PFSK-1 (cell line): ENCODE data around the gene NSL1.

Experiments
- FOXP2 ChIP-seq: optimal IDR thresholded peaks from 2 replicates; pipeline ENCODE3; 2011; ENCODE audit warnings: borderline replicate concordance, control low read depth, inconsistent platforms; ENCODE audit not compliant: insufficient read depth; ENCODE audit errors: extremely low read length, extremely low read depth
- POLR2AphosphoS5 ChIP-seq: IDR thresholded peaks from 2 replicates; pipeline ENCODE4 v1.6.1; 2012; ENCODE audit warnings: low read depth, mild to moderate bottlenecking, control low read depth, low read length, moderate library complexity
- REST ChIP-seq, 2 experiments: IDR thresholded peaks; 2 replicates each; pipeline versions ENCODE4 v1.6.1 to v1.8.0; 2011 to 2012; ENCODE audit warnings: low read depth in 2 of 2, low read length in 2 of 2, control low read depth in 1 of 2, inconsistent platforms in 1 of 2, mild to moderate bottlenecking in 1 of 2, moderate library complexity in 1 of 2; ENCODE audit not compliant: insufficient read depth in 1 of 2
- SIN3A ChIP-seq: IDR thresholded peaks from 2 replicates; pipeline ENCODE4 v1.6.1; 2012; ENCODE audit warnings: mild to moderate bottlenecking, low read length, moderate library complexity, borderline replicate concordance; ENCODE audit not compliant: insufficient read depth
- TAF1 ChIP-seq: IDR thresholded peaks from 2 replicates; pipeline ENCODE4 v1.6.1; 2012; ENCODE audit warnings: low read length, control low read depth, borderline replicate concordance; ENCODE audit not compliant: insufficient read depth

Gene NSL1

GRCh38 chr1:212775241-212775640 is 16.3 kb downstream of the NSL1 start:
- TF ChIP-seq REST (IDR thresholded peaks at IDR 0.05; ENCODE audit: insufficient read depth in 1 of 2, low read depth in 2 of 2, low read length in 2 of 2) (no peak), SIN3A (no peak), POLR2AphosphoS5 (no peak), FOXP2 (no peak), TAF1 (no peak)

- TF ChIP-seq TAF1: no peak
- TF ChIP-seq FOXP2: no peak
- no peak for TF ChIP-seq SIN3A
- no peak for TF ChIP-seq POLR2AphosphoS5
- TF ChIP-seq REST (IDR thresholded peaks at IDR 0.05; ENCODE audit: insufficient read depth in 1 of 2, low read depth in 2 of 2, low read length in 2 of 2): no peak
Measured at GRCh38 chr1:212774584-212774983, 17.0 kb downstream of the NSL1 start.

DNA sequence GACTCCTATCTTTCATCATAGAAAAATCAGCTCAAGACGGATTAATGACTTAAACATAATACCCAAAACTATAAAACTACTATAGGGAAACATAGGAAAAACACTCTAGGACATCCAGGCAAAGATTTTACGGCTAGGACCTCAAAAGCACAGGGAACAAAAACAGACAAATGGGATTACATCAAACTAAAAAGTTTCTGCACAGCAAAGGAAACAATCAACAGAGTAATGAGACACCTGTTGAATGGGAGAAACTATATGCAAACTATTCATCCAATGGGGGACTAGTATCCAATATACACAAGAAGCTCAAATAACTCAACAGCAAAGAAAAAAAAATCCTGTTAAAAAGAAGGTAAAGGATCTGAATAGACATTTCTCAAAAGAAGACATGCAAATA is 18.6 kb downstream of the NSL1 start:
- TF ChIP-seq POLR2AphosphoS5 (no peak), REST (IDR thresholded peaks at IDR 0.05; ENCODE audit: insufficient read depth in 1 of 2, low read depth in 2 of 2, low read length in 2 of 2) (no peak), SIN3A (no peak), TAF1 (no peak), FOXP2 (no peak)

DNA sequence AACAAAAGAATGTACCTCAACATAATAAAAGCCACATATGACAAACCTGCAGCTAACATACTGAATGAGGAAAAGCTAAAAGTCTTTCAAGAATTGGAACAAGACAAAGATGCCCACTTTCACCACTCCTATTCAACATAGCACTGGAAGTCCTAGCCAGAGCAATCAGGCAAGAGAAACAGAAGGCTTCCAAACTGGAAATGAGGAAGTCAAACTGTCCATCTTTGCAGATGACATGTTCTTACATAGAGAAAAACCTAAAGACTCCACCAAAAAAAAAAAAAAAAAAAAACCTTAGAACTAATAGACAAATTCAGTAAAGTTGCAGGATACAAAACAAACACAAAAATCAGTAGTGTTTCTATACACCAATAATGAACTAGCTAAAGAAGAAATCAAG is 20.2 kb downstream of the NSL1 start:
- no peak for TF ChIP-seq SIN3A
- no peak for TF ChIP-seq POLR2AphosphoS5
- no peak for TF ChIP-seq REST (IDR thresholded peaks at IDR 0.05; ENCODE audit: insufficient read depth in 1 of 2, low read depth in 2 of 2, low read length in 2 of 2)
- no peak for TF ChIP-seq FOXP2
- no peak for TF ChIP-seq TAF1
